Measurements from ENCODE around the gene KLK13.

KLK13 gene

GRCh38 chr19:51101171-51101865 lies 36.4 kb upstream of the KLK13 start:
- no peak for DNase-seq (ENCODE audit: low spot score)
- peaks cover 30% of the 10 kb centered on the region for H3K36me3 ChIP-seq (ENCODE audit: low read depth)
- peaks cover 7% of the 10 kb centered on the region for H3K4me1 ChIP-seq (ENCODE audit: insufficient read depth, poor library complexity, severe bottlenecking)
- no peak for ATAC-seq (ENCODE audit: low read depth)
- H3K27ac ChIP-seq (ENCODE audit: poor library complexity, severe bottlenecking): no peak overlapping the region
- no peaks in the 10 kb centered on the region for H3K27me3 ChIP-seq (ENCODE audit: insufficient read depth, poor library complexity, severe bottlenecking)
- no peak overlapping the region for H3K4me3 ChIP-seq (ENCODE audit: severe bottlenecking)
- no peaks in the 10 kb centered on the region for H3K9me3 ChIP-seq (ENCODE audit: severe bottlenecking)
- no peak for TF ChIP-seq CTCF (IDR thresholded peaks at IDR 0.05; ENCODE audit: poor library complexity, severe bottlenecking)

- Histone ChIP-seq H3K27ac (ENCODE audit: poor library complexity, severe bottlenecking) (no peak overlapping the region), H3K9me3 (ENCODE audit: severe bottlenecking) (no peaks in the 10 kb centered on the region), H3K36me3 (ENCODE audit: low read depth) (peaks cover 30% of the 10 kb centered on the region), H3K27me3 (ENCODE audit: insufficient read depth, poor library complexity, severe bottlenecking) (no peaks in the 10 kb centered on the region), H3K4me1 (ENCODE audit: insufficient read depth, poor library complexity, severe bottlenecking) (peaks cover 7% of the 10 kb centered on the region), H3K4me3 (ENCODE audit: severe bottlenecking) (no peak overlapping the region)
- no peak for ATAC-seq (ENCODE audit: low read depth)
- DNase-seq (ENCODE audit: low spot score): no peak
- TF ChIP-seq CTCF (IDR thresholded peaks at IDR 0.05; ENCODE audit: poor library complexity, severe bottlenecking): no peak
Measured at GRCh38 chr19:51100601-51101000, 35.7 kb upstream of the KLK13 start.

GRCh38 chr19:51099047-51099382 lies 34.1 kb upstream of the KLK13 start:
- H3K9me3 ChIP-seq (ENCODE audit: severe bottlenecking): no peaks in the 10 kb centered on the region

GRCh38 chr19:51098365-51099046 lies 33.6 kb upstream of the KLK13 start:
- DNase-seq (ENCODE audit: low spot score): no peak
- H3K9me3 ChIP-seq (ENCODE audit: severe bottlenecking): no peaks in the 10 kb centered on the region
- H3K27me3 ChIP-seq (ENCODE audit: insufficient read depth, poor library complexity, severe bottlenecking): no peaks in the 10 kb centered on the region
- H3K4me3 ChIP-seq (ENCODE audit: severe bottlenecking): no peak overlapping the region
- peaks cover 26% of the 10 kb centered on the region for H3K36me3 ChIP-seq (ENCODE audit: low read depth)
- TF ChIP-seq CTCF (IDR thresholded peaks at IDR 0.05; ENCODE audit: poor library complexity, severe bottlenecking): no peak
- peaks cover 7% of the 10 kb centered on the region for H3K4me1 ChIP-seq (ENCODE audit: insufficient read depth, poor library complexity, severe bottlenecking)
- H3K27ac ChIP-seq (ENCODE audit: poor library complexity, severe bottlenecking): no peak overlapping the region
- ATAC-seq (ENCODE audit: low read depth): no peak

More at GRCh38 chr19:51099047-51099382, 34.1 kb upstream of the KLK13 start:
- peaks cover 7% of the 10 kb centered on the region for H3K4me1 ChIP-seq (ENCODE audit: insufficient read depth, poor library complexity, severe bottlenecking)
- no peak for DNase-seq (ENCODE audit: low spot score)
- no peaks in the 10 kb centered on the region for H3K27me3 ChIP-seq (ENCODE audit: insufficient read depth, poor library complexity, severe bottlenecking)
- no peak overlapping the region for H3K4me3 ChIP-seq (ENCODE audit: severe bottlenecking)
- H3K27ac ChIP-seq (ENCODE audit: poor library complexity, severe bottlenecking): no peak overlapping the region
- no peak for ATAC-seq (ENCODE audit: low read depth)
- peaks cover 30% of the 10 kb centered on the region for H3K36me3 ChIP-seq (ENCODE audit: low read depth)
- TF ChIP-seq CTCF (IDR thresholded peaks at IDR 0.05; ENCODE audit: poor library complexity, severe bottlenecking): no peak

- Histone ChIP-seq H3K27me3 (ENCODE audit: insufficient read depth, poor library complexity, severe bottlenecking) (no peaks in the 10 kb centered on the region), H3K36me3 (ENCODE audit: low read depth) (peaks cover 19% of the 10 kb centered on the region), H3K9me3 (ENCODE audit: severe bottlenecking) (no peaks in the 10 kb centered on the region), H3K27ac (ENCODE audit: poor library complexity, severe bottlenecking) (no peak overlapping the region), H3K4me3 (ENCODE audit: severe bottlenecking) (no peak overlapping the region), H3K4me1 (ENCODE audit: insufficient read depth, poor library complexity, severe bottlenecking) (peaks cover 7% of the 10 kb centered on the region)
- DNase-seq (ENCODE audit: low spot score) (no peak), ATAC-seq (ENCODE audit: low read depth) (no peak)
- no peak for TF ChIP-seq CTCF (IDR thresholded peaks at IDR 0.05; ENCODE audit: poor library complexity, severe bottlenecking)
Measured at GRCh38 chr19:51097796-51098195, 32.9 kb upstream of the KLK13 start.
